Mesothelial cell of epicardium (in vitro differentiated cells): ENCODE results near the gene LRP5. TPM values are rescaled to one million over a fixed set of nuclear protein-coding genes. Genes with fewer than 3 reads are reported as not detected.

Experiments used
- DNase-seq, 2 experiments: peaks; one replicate each; pipeline ENCODE4 v3.0.0; 2021; ENCODE audit warnings: low spot score in 2 of 2; ENCODE audit not compliant: unreplicated experiment in 2 of 2
- H3K27ac Mint-ChIP-seq: 2 replicates; pipeline ENCODE4 v1.8.0; 2021; ENCODE audit warnings: mixed read lengths
- H3K27me3 Mint-ChIP-seq: 2 replicates; pipeline ENCODE4 v1.8.0; 2021; ENCODE audit warnings: low read depth, mixed read lengths
- H3K36me3 Mint-ChIP-seq: 2 replicates; pipeline ENCODE4 v1.8.0; 2021; ENCODE audit warnings: mixed read lengths
- H3K4me1 Mint-ChIP-seq: 2 replicates; pipeline ENCODE4 v1.8.0; 2021; ENCODE audit warnings: mixed read lengths
- H3K4me3 Mint-ChIP-seq: 2 replicates; pipeline ENCODE4 v1.8.0; 2021; ENCODE audit warnings: mild to moderate bottlenecking, moderate library complexity, mixed read lengths
- H3K9me3 Mint-ChIP-seq: 2 replicates; pipeline ENCODE4 v1.8.0; 2021; ENCODE audit warnings: mixed read lengths
- total RNA-seq: library from RNA; stranded (reverse); gene quantifications from 3 replicates; pipeline ENCODE4 v1.2.1, GENCODE V29; 2021
- TF ChIP-seq, protein P1 (sequence below): fragments of 200-600 bp; sonication (generic); IDR thresholded peaks from one replicate; pipeline ENCODE4 v1.5.0; 2021; ENCODE audit warnings: antibody characterized with exemption; ENCODE audit not compliant: unreplicated experiment

Gene LRP5
- total RNA-seq, 1 donor from 2014 or later: 72.5 TPM

DNA sequence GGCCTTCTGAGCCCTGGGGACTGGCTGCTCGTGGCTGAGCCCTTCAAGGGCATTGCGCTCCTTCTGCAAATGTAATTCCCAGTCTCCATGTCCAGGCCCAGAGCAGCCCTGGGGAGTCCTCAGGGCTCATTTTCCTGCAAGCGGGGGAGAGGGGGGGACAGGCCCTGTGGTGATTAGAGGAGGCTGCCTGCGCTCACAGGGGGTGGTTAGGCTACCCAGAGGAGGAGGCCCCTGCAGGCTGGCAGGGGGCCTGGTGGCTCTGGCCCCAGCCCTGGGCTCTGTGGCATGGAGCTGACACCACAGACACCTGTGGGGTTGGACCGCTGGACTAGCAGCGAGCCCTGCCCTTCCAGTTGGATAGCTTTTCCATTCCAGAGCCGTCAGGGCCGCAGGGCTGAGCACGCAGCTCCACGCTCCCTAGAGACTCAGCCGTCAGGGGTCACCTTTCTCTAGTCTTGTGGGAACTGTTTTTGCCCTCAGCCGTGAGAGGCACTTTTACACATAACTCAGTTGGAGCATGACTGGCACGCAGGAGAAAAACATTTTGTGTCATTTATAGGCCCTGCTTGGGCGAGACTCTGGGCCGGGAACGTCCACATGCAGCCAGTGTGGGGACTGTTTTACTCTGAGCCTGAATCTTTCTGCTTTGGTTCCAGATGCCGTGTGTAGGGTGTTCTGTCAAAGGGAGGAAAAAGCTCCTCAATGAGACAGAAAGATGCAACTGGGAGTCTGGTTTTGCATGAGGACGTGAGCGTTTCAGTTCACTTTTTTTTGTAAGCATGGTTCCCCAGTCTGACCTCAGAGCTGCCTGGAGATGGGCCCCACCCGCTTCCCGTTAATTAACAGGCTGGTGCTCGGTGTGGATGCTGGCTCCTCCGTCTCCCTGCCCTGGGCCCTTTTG lies 58.1 kb downstream of the LRP5 start:
- peaks cover 34% of the 10 kb centered on the region for H3K36me3 Mint-ChIP-seq
- H3K9me3 Mint-ChIP-seq: no peaks in the 10 kb centered on the region
- DNase-seq: no peak
- H3K4me1 Mint-ChIP-seq: peaks cover 47% of the 10 kb centered on the region
- H3K27ac Mint-ChIP-seq: peak overlapping the region; percentile 72
- TF ChIP-seq, protein P1, sequence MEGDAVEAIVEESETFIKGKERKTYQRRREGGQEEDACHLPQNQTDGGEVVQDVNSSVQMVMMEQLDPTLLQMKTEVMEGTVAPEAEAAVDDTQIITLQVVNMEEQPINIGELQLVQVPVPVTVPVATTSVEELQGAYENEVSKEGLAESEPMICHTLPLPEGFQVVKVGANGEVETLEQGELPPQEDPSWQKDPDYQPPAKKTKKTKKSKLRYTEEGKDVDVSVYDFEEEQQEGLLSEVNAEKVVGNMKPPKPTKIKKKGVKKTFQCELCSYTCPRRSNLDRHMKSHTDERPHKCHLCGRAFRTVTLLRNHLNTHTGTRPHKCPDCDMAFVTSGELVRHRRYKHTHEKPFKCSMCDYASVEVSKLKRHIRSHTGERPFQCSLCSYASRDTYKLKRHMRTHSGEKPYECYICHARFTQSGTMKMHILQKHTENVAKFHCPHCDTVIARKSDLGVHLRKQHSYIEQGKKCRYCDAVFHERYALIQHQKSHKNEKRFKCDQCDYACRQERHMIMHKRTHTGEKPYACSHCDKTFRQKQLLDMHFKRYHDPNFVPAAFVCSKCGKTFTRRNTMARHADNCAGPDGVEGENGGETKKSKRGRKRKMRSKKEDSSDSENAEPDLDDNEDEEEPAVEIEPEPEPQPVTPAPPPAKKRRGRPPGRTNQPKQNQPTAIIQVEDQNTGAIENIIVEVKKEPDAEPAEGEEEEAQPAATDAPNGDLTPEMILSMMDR: no peak
- H3K4me3 Mint-ChIP-seq: no peak overlapping the region
- H3K27me3 Mint-ChIP-seq: no peaks in the 10 kb centered on the region

DNA sequence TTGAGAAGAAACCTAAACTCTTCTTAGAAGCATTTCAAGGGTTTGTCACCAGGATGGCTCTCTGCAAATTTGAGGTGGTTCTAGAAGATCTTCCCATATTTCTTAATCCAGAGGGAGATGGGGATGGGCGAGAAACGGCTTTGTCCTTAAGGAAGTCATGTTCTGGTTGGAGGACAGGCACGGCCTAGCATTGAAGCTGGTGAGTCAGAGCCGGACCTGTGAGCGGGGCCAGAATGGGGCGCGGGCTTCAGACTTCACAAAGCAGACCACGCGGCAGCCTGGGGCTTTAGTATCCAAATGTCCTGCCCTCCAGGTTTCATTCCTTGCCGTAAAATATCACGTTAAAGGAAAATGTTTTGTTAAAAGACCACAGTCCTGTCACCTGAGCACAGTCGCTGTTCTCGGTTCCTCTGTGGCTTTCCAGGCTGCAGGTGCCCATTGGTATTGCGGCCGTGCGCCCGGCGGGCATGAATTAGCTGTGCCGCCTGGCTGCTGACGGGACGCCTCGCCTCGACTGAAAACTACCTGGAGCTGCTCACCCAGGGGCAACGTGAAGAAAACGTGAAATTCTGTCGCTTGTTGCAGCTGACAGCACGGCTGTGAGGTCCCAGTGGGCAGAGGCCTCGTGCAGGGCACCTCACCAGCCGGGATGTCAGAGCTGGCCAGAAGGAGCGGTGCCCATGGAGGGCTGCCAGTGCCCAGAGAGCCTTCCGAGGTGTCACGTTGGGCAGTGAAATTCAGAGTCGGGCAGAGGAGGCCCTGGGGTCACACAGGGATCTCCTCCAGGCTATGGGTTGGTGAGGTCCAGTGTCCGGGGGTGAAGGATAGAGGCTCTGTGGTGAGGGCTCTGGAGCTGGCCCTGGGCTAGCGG lies 59.0 kb downstream of the LRP5 start:
- H3K27ac Mint-ChIP-seq: peak overlapping the region; percentile 40
- TF ChIP-seq, protein P1: no peak
- no peak for DNase-seq
- H3K4me3 Mint-ChIP-seq: no peak overlapping the region
- peaks cover 32% of the 10 kb centered on the region for H3K36me3 Mint-ChIP-seq
- H3K27me3 Mint-ChIP-seq: no peaks in the 10 kb centered on the region
- H3K4me1 Mint-ChIP-seq: peaks cover 47% of the 10 kb centered on the region
- H3K9me3 Mint-ChIP-seq: no peaks in the 10 kb centered on the region

DNA sequence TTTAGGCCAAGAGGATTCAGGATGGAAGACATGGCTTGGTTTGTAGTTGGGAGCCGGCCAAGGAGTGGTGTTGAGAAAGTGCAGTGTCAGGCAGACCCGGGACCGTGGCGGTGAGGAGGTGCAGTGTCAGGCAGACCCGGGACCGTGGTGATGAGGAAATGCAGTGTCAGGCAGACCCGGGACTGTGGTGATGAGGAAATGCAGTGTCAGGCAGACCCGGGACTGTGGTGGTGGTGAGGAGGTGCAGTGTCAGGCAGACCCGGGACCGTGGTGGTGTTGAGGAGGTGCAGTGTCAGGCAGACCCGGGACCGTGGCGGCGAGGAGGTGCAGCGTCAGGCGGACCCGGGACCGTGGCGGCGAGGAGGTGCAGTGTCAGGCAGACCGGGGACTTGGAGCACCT lies 59.7 kb downstream of the LRP5 start:
- no peak for DNase-seq
- no peaks in the 10 kb centered on the region for H3K9me3 Mint-ChIP-seq
- H3K4me1 Mint-ChIP-seq: peaks cover 47% of the 10 kb centered on the region
- no peaks in the 10 kb centered on the region for H3K27me3 Mint-ChIP-seq
- peak overlapping the region; percentile 40 for H3K27ac Mint-ChIP-seq
- no peak overlapping the region for H3K4me3 Mint-ChIP-seq
- TF ChIP-seq, protein P1: no peak
- H3K36me3 Mint-ChIP-seq: peaks cover 27% of the 10 kb centered on the region

DNA sequence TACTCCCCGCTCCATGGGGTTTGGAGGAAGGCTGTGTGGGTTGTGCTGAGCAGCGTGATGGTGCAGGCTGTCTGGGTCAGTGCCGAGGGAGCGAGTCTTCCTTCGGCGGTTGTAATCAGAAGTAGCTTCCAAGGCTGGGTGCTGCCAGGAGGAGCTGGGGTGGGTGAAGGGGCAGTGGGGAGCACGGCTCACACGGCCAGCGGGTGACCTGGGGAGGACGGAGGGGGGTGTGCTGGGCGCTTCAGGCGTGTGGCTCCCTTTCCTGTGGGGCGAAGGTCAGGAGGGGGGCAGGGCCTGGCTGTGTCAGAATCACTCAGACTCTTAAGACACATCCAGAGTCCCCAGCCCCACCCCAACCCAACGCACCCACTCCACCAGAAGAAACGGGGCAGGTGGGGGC lies 60.2 kb downstream of the LRP5 start:
- H3K4me3 Mint-ChIP-seq: no peak overlapping the region
- peaks cover 47% of the 10 kb centered on the region for H3K4me1 Mint-ChIP-seq
- TF ChIP-seq, protein P1: no peak
- no peaks in the 10 kb centered on the region for H3K27me3 Mint-ChIP-seq
- H3K27ac Mint-ChIP-seq: peak overlapping the region; percentile 40
- peaks cover 22% of the 10 kb centered on the region for H3K36me3 Mint-ChIP-seq
- no peak for DNase-seq
- H3K9me3 Mint-ChIP-seq: no peaks in the 10 kb centered on the region

DNA sequence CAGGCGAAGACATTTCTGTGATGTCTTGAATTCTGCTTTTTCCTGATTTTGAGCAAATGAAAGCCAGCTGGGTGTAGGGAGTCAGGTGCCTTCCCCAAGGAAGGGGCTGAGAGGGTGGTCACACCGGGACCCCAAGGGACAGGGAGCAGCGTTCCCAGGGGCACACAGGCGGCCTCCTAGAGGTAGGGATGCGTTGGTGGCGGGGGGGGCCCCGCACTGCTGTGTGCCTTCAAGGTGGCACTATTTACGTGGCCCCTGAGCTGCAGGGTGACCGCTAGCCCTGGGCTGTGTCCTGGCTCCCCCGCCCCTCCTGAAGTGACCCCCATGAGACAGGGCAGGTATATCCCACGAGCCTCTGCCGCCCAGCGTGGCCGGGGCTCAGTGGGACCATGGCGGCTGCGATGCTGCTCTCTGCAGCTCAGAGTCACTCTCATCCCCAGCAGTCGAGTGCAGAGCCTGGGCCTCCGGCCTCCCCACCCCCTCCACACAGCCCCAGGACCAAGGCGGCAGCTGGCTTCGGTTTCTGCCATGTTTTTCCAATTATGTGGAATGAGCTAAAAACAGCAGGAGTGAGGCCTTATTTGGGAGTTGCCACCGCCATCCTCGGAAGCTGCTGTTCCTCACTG lies 60.9 kb downstream of the LRP5 start:
- no peak for DNase-seq
- Mint-ChIP-seq H3K4me1 (peaks cover 47% of the 10 kb centered on the region), H3K4me3 (no peak overlapping the region), H3K27ac (peak overlapping the region; percentile 92), H3K27me3 (no peaks in the 10 kb centered on the region), H3K9me3 (no peaks in the 10 kb centered on the region), H3K36me3 (peaks cover 19% of the 10 kb centered on the region)
- TF ChIP-seq, protein P1: no peak
